Measurements from ENCODE around the gene NNAT. TPM values are rescaled to one million over a fixed set of nuclear protein-coding genes. Genes with fewer than 3 reads are reported as not detected.
"Not testable (repeated sequence)": the region's sequence is repeated elsewhere in the genome, so short reads cannot be mapped to it uniquely, and the experiment has no call there.

NNAT gene
- total RNA-seq, 2 donors from 2014 or later = 2.8 to 4.0 TPM

DNA sequence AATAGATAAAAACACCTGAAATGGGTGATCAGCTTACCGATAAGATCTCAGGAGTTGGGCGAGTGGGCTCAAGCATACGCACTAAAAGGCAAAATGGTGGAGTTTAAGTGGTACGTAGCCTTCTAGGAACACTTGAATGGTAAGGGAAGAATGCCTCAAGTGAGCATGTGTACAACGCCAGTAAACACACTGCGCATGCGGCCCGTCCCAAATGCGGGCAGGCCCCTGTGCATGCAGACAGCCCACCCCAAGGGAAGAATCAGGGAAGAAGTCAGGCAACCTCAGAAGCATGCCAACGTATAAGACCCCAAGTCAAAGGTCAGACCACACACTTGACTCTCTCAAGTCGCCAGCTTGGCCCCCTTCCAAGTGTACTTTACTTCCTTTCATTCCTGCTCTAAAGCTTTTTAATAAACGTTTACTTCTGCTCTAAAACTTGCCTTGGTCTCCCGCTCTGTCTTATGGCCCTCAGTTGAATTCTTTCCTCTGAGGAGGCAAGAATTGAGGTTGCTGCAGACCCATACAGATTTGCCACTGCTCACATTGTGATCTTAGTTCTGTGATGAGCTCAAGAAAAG is 33.8 kb downstream of the NNAT start:
- ATAC-seq; intact Hi-C loops (cut with DNase I); DNase-seq: not testable (repeated sequence)

DNA sequence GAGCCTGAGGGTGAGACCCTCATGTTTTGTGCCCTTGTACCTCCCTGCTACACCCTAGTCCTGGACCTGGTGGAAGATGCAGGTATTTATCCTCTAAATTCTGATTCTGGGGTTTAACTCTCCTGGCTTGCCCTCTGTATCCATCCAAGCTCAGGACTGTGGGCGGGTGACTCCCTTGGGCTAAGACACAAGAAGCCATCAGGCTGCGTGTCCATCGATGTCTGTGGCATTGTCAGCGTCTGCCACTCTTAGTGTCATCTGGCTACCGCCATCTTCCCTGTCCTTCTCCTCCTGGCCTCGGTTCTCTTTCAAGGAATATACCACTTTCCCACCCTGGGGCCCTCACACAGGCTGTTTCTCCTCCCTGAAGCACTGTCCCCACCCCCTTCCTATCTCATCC is 35.5 kb downstream of the NNAT start:
- intact Hi-C loops (cut with DNase I) = no loop called here
- DNase-seq (no peak), ATAC-seq (no peak)

DNA sequence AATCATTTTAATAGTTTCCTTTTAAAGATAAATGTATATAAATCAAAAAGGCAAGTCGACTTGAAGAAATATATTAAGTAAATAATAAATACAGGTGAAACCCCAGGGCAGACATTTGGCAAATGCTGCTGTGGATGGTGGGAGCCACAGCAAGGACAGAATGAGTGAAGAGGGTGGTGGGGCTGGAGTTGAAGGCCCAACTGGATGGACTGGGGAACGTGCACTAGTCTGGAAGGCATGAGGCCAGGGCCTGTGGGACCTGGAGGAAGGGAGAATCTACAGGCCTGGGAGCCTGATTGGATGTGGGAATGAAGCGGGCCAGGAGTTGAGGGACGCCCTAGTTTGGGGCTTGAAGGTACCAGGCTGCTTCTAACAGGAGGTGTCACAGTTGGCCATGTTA is 37.3 kb downstream of the NNAT start:
- DNase-seq (no peak), ATAC-seq (no peak)
- intact Hi-C loops (cut with DNase I) = no loop called here

DNA sequence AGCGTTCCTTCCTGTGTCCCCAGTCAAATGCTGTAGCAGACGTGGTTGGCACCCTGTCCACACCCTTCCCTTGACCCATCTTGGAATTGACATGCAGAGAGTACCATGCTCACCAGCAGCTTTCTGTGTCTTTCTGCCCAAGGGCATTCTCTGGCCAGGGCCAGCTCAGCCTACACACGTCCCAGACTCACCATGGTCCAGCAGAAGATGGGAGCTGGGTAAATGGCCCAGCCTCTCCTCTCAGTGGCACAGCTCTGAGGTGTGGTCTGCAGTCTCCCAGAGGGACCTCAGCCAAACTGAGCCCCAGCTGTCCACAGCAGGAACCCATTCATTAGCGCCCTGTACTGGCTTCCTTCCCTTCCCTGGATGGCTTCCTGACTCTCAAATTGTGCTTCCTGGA is 37.7 kb downstream of the NNAT start:
- no peak for ATAC-seq
- DNase-seq = no peak
- intact Hi-C loops (cut with DNase I) = no loop called here

DNA sequence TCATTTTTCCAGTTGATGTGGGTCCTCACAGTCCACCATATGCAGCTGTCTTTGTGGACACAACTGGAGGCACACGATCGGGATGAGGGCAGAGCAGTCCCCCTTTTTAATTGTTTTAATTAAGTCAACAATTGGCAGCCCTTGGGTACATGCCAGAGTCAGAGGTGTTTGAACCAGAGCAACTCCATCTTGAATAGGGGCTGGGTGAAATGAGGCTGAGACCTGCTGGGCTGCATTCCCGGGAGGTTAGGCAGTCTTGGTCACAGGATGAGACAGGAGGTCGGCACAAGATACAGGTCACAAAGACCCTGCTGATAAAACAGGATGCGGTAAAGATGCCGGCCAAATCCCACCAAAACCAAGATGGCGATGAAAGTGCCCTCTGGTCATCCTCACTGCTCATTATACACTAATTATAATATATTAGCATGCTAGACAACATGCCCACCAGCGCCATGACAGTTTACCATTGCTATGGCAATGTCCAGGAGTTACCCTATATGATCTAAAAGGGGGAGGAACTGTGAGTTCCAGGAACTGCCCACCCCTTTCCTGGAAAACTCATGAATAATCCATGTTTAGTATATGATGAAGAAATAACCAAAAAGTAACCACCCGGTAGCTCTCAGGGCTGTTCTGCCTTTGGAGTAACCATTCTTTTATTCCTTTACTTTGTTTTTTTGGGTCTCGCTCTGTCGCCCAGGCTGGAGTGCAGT is 38.4 kb downstream of the NNAT start:
- DNase-seq = no peak
- intact Hi-C loops (cut with DNase I) = loop anchor here (5.0 to 10.0 kb wide), 5 partner anchors 205 to 765 kb away; no protein-coding TSS in a partner anchor
- ATAC-seq = no peak

DNA sequence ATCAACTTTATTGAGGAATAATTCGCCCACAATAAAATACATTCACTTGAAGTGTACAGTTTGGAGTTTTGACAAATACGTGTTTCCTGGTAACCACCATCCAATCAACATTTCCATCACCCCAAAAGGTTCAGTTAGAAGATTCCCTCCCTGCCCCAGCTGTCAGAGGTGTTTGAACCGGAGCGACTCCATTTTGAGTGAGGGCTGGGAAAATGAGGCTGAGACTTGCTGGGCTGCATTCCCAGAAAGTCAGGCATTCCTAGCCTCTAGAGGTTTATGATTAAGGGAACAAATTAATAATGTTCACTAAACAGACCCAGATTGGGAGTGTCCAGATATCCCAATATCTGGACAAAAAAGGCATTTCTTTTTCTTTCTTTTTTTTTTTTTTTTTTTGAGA is 39.6 kb downstream of the NNAT start:
- intact Hi-C loops (cut with DNase I) = loop anchor here (5.0 to 10.0 kb wide), 5 partner anchors 204 to 764 kb away; no protein-coding TSS in a partner anchor
- DNase-seq = no peak
- ATAC-seq = no peak

DNA sequence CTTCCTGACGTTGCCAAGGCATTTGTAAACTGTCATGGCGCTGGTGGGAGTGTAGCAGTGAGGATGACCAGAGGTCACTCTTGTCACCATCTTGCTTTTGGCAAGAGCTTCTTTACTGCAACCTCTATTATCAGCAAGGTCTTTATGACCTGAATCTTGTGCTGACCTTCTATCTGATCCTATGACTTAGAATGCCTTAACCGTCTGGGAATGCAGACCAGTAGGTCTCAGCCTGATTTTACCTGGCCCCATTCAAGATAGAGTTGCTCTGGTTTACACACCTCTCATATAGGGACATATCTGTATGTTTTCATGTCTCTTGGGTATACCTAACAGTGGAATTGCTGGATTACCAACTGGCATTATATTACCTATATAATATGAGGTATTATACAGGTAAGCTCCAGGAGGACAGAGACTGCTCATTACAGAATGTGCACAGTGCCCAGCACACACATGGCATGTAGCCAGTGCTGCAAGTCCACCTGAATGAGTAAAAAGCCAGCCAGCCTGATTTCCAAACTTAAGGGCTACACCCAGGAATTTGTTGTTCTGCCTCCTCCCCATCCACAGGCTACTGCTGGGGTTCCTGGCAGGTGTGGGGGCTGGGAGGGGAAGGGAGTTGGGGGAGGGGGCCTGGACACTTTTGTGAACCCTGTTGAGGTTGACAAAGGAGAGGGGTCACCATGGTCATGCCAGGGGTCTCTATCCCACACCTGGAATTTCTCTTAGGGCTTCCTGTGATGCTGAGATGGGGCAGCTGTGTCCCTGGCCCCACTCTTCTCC is 41.8 kb downstream of the NNAT start:
- no peak for DNase-seq
- no peak for ATAC-seq
- intact Hi-C loops (cut with DNase I) = loop anchor here (5.0 to 10.0 kb wide), 5 partner anchors 202 to 762 kb away; no protein-coding TSS in a partner anchor

DNA sequence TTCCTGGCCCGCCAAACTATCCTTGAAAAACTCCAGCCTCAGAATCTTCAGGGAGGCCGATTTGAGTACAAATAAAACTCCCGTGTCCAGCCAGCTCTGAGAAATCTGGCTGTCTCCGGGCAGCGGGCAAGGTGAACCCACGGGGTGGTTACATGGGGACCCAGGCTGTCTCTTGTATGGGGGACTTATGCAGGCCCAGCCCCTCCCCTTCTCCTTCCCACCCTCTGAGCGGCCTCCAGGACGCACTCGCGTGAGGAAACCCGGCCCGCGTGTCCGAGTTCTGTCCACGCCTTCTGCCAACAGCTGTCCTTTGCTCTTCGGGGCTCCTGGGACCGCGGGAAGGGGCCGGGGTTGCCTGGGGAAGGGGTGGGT is 43.0 kb downstream of the NNAT start:
- ATAC-seq = no peak
- intact Hi-C loops (cut with DNase I) = loop anchor here (5.0 to 10.0 kb wide), 5 partner anchors 201 to 761 kb away; no protein-coding TSS in a partner anchor
- DNase-seq = no peak

DNA sequence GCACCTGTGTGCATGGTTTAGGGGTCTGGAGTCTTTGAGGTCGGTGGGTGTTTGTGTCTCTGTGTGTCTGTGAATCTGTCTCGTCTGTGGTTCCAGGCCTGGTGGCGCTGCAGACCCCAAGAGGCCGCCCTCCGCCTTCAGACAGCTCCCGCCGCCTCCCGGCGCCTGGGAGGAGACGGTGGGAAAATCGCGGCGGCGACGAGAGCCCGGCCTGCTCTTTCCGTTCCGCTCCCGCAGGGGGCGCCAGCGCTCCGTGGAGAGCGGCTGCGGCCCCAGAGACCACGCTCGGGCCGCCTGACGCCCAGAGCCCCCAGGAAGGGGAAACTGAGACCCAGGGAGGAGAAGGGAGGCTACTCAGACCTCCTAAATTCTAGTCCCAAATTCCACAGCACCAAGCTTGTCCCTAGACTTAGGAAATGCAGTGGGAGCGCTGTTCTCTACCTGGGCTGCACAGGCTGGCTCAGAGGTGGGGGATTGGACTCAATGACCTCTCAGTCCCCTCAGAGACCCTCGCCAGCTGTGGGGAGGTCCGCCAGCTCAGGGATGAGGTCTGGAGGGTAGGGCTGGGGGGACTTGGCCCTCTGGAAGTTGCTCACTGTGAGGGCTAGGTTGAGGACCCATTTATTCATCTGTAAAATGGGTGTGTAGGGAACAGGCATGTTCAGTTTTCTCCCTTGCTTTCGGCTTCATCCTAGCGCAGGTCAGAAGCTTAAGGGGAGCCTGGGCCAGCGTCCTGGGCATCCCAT is 43.5 kb downstream of the NNAT start:
- ATAC-seq (peak; percentile 53 to 74), DNase-seq (peak; percentile 56)
- intact Hi-C loops (cut with DNase I) = loop anchor here (5.0 to 10.0 kb wide), 5 partner anchors 200 to 760 kb away; no protein-coding TSS in a partner anchor

DNA sequence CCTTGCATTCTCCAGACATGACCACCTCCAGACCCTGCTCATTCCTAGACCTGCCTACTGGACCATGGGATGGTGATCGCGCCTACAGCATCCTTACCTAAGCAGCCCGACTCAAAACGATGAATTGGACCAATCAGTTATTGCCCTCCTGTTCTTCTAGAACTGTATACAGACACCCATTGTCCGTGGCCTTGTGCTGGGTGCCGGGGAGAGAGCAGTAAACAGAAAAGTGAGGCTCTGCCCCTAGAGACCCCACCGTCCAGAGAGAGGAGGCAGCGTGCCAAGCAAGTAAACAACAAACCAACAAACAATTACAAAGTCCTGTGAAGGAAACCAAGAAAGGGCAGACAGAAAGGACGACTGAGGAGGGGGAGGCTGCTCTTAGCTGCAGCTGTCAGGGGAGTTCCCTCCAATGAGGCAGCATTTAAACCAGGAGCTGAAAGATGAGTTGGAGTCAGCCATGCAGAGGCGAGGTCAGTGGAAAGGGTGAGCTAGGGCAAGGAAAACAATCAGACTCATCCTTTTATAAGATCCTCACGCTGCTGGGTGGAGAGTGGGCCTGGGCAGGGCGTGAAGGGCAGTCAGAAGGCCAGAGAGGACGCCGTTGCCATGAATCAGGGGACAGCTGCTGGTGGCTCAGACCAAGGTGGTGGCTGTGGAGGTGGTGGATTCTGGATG is 44.2 kb downstream of the NNAT start:
- intact Hi-C loops (cut with DNase I) = loop anchor here in 1 of 2 donors (10.0 kb wide), 3 partner anchors 200 to 760 kb away; no protein-coding TSS in a partner anchor
- DNase-seq (no peak), ATAC-seq (no peak)

DNA sequence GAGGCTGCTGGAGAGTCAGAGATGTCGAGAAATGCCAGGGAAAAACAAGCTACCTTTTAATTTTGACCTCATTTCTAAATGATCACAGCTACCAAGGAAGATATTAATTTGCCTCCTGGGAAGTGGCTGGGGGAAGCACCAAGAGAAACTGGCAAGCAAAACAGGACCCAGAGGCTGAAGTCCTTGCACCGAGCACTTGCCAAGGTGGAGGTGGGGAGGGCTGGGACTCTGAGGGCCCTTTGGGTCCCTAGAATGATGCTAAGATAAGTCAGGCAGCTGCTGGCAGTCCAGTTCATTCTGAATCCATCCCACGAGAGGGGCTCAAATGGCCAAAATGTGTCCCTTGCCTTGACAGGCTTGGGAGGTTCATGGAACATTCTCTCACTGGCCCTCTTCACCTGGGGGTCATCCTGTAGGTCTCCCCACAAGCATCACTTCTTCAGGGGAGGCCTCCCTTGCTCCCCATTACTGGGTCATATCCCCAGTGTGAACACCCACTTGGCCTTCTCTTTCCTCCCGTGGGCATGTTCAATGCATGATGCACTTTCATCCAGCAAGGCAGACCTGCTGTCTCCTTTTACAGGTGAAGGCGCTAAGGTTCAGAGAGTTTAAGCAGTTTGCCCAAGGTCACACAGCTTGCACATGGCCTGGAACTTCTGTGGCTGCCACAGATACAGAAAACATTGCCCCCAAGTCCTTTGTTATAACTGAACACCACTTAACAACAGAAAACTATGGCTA is 45.7 kb downstream of the NNAT start:
- ATAC-seq (no peak), DNase-seq (no peak)
- intact Hi-C loops (cut with DNase I) = loop anchor here in 1 of 2 donors (10.0 kb wide), 3 partner anchors 198 to 758 kb away; no protein-coding TSS in a partner anchor

DNA sequence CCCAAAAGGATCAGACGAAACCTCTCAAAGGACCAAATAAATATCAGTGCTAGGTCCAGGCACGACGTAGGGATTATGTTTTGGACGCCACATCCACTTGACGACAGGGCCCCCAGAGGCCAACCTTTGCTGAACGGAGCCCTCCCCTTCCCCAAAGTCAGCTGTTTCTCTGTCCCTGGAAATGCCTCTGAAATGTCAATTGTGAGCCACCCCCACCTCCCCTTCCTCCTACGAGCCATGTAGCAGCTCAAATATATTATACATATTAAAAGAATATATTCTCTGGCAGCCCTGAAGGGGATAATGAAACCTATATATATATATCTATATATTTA is 46.2 kb downstream of the NNAT start:
- intact Hi-C loops (cut with DNase I) = loop anchor here in 1 of 2 donors (10.0 kb wide), 3 partner anchors 198 to 758 kb away; no protein-coding TSS in a partner anchor
- no peak for DNase-seq
- no peak for ATAC-seq

DNA sequence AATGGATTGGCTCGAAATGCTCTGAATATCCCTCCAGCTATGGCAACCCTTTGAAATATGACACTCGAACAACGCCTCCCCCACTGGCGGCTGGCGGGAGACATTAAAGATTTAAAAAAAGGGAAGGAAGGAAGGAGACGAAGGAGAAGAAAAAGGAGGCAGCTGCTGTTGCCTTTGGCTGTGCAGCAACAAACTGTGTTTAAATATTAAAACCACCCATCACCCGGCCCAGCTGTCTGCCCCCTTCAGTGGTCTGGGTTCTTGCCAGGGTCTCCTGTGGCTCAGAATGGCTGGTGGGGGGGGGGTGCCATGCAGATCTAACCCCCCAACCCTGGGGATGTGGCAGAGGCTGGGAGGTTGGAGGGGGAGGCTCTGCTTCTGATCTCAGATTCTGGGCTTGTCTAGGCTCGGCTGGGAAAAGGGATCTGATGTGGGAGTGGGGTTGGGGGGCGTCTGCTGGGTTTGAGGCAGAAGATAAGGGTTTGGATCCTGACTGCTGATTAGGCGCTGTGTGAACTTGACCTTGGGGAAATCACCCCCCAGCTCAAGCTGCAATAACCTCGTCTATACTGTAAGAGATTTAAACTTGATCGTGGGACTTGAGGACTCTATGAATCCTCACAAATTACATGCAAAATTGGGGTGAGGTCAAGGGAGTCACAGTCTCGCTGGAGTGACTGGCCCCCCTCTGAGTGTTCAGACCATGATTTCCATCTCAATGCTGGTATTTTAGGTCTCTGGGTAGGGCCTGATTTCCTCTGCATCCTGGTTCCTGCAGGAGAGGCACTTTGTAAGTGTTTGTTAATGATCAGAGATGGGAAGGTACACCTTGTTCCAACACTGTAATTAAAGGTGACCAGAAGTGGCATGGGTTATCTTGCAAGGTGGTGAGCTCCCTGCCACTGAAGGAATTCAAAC is 46.9 kb downstream of the NNAT start:
- no peak for DNase-seq
- ATAC-seq = no peak
- intact Hi-C loops (cut with DNase I) = loop anchor here in 1 of 2 donors (10.0 kb wide), 3 partner anchors 197 to 757 kb away; no protein-coding TSS in a partner anchor

DNA sequence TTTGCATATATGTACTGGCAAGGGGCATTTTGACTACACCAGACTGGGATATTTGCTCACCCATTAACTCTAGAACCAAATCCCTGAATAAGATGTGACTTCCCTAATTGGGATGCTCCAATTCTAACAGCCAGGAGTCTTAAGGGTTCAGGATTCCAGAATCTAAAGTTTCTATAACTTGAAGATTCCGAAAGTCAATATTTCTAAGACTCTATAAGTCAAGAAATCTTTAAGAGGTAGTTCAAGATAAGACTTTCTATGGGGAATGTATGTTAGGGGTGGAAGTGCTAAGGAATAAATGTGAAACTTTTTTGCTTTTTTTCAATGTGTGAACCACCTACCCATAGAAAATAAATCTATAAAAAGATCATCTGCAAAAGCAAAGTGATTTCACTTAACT is 49.4 kb downstream of the NNAT start:
- intact Hi-C loops (cut with DNase I) = no loop called here
- no peak for DNase-seq
- ATAC-seq = no peak

DNA sequence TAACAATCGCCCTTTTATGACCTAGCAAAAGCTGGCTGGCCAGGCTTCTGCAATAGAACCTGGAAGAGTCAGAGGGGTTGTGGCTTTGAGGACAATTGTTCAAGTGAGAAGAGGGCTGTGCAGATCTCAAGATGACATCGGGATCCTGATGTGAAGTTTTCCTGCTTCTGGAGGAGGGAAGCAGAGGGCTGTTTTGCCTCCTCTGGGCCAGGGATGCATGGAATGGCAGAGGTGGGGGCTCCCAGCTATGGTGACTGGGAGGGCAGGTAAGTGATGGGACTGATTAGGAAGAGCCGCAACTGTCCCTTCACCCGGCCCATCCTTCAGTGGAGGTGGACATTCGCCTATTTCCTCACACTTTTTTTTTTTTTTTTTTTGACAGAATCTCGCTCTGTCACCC is 50.0 kb downstream of the NNAT start:
- DNase-seq = no peak
- intact Hi-C loops (cut with DNase I) = no loop called here
- ATAC-seq = no peak

Data from left cardiac atrium (tissue), 4 donors.